ENCODE measurements around the gene ST3GAL3. TPM values are rescaled to one million over a fixed set of nuclear protein-coding genes. Genes with fewer than 3 reads are reported as not detected.

The ST3GAL3 gene
- total RNA-seq, 1 donor from 2014 or later, result 14.9 TPM

DNA sequence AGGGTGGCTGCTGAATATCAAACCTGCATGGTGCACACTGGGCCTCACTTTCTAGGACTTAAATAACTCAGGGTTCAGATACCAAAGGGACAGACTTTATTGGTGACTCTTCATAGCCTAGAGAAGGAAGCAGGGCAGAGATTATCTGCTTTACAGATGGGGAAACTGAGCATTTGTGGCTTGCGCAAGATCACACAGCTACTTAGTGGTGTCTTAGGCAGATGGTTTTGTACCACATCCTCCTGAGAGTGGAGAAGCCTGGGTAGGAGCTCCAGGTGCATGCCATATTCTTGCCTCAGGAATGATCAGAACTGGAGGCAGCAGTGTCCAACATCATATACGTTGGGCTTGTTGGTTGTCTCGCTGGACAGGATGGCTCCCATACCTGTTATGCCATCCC, 255.7 kb downstream of the ST3GAL3 start:
- no peak overlapping the region for H3K4me3 Mint-ChIP-seq (ENCODE audit: unreplicated experiment)
- TF ChIP-seq, protein P1, sequence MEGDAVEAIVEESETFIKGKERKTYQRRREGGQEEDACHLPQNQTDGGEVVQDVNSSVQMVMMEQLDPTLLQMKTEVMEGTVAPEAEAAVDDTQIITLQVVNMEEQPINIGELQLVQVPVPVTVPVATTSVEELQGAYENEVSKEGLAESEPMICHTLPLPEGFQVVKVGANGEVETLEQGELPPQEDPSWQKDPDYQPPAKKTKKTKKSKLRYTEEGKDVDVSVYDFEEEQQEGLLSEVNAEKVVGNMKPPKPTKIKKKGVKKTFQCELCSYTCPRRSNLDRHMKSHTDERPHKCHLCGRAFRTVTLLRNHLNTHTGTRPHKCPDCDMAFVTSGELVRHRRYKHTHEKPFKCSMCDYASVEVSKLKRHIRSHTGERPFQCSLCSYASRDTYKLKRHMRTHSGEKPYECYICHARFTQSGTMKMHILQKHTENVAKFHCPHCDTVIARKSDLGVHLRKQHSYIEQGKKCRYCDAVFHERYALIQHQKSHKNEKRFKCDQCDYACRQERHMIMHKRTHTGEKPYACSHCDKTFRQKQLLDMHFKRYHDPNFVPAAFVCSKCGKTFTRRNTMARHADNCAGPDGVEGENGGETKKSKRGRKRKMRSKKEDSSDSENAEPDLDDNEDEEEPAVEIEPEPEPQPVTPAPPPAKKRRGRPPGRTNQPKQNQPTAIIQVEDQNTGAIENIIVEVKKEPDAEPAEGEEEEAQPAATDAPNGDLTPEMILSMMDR (IDR thresholded peaks at IDR 0.05; ENCODE audit: unreplicated experiment), result no peak

DNA sequence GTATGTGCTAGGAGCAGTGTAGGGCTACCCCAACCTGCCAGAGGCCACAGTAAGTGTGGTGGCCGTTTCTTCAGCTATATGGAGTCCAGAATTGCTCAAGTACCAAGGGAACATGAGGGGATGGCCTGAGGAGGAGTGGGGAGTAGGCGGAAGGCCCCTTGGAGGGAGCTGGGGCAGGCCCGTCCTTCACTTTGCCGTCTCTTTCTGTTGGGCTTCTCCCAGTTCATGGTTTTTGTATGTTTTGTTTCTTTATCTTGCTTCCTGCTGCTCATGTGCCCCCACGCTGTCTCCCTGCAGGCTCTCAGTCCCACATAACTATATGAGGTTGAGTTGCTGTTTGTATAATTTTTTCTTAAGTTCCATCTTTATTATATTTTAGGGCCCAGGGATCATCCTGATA, 256.6 kb downstream of the ST3GAL3 start:
- H3K27ac Mint-ChIP-seq (ENCODE audit: unreplicated experiment), result no peak overlapping the region
- peaks cover 31% of the 10 kb centered on the region for H3K36me3 Mint-ChIP-seq (ENCODE audit: low read depth, unreplicated experiment)
- no peak for DNase-seq (ENCODE audit: low spot score)
- H3K4me3 Mint-ChIP-seq (ENCODE audit: unreplicated experiment), result no peak overlapping the region
- TF ChIP-seq, protein P1 (IDR thresholded peaks at IDR 0.05; ENCODE audit: unreplicated experiment), result no peak
- no peaks in the 10 kb centered on the region for H3K9me3 Mint-ChIP-seq (ENCODE audit: unreplicated experiment)
- peaks cover 7% of the 10 kb centered on the region for H3K27me3 Mint-ChIP-seq (ENCODE audit: unreplicated experiment)
- no peaks in the 10 kb centered on the region for H3K4me1 Mint-ChIP-seq (ENCODE audit: unreplicated experiment)

More for the DNA sequence above, 255.7 kb downstream of the ST3GAL3 start:
- no peaks in the 10 kb centered on the region for H3K9me3 Mint-ChIP-seq (ENCODE audit: unreplicated experiment)
- H3K36me3 Mint-ChIP-seq (ENCODE audit: low read depth, unreplicated experiment), result peaks cover 37% of the 10 kb centered on the region
- no peak overlapping the region for H3K27ac Mint-ChIP-seq (ENCODE audit: unreplicated experiment)
- no peak for DNase-seq (ENCODE audit: low spot score)
- H3K27me3 Mint-ChIP-seq (ENCODE audit: unreplicated experiment), result peaks cover 2% of the 10 kb centered on the region
- H3K4me1 Mint-ChIP-seq (ENCODE audit: unreplicated experiment), result no peaks in the 10 kb centered on the region

GRCh38 chr1:43965316-43965715, 258.0 kb downstream of the ST3GAL3 start:
- H3K36me3 Mint-ChIP-seq (ENCODE audit: low read depth, unreplicated experiment), result peaks cover 24% of the 10 kb centered on the region
- no peak overlapping the region for H3K27ac Mint-ChIP-seq (ENCODE audit: unreplicated experiment)

DNA sequence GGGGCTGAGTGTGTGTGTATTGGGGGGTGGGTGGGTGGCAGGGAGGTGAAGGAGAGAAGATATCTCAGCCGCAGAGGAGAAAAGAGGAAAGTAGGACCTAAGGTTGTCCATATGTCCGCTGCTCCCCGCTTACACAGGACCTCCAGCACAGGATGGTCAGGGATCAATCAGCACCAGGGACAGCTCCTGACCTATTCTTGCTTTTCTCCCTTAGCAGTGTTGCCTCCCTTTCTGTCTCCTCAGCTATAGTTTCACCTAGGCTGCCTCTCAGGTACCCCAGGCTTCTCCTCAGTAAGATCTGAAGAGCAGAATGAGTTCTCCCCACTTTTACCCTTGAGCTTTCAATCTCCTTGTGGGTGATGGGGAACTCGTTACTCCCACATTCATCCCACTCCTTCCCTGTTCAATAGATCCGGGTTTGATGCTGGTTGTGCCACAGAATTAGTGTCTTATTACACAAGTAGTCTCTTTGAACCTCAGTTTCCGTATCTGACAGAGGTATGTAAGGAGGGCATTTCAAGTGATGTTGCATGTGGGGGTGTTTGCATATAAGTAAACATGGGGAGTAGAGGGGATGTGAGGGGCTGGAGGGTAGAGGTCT, 261.1 kb downstream of the ST3GAL3 start:
- H3K36me3 Mint-ChIP-seq (ENCODE audit: low read depth, unreplicated experiment), result peaks cover 11% of the 10 kb centered on the region
- H3K4me3 Mint-ChIP-seq (ENCODE audit: unreplicated experiment), result peak overlapping the region; percentile 79
- H3K27ac Mint-ChIP-seq (ENCODE audit: unreplicated experiment), result no peak overlapping the region
- no peaks in the 10 kb centered on the region for H3K9me3 Mint-ChIP-seq (ENCODE audit: unreplicated experiment)
- peaks cover 10% of the 10 kb centered on the region for H3K4me1 Mint-ChIP-seq (ENCODE audit: unreplicated experiment)
- peak; percentile 65 for DNase-seq (ENCODE audit: low spot score)
- TF ChIP-seq, protein P1 (IDR thresholded peaks at IDR 0.05; ENCODE audit: unreplicated experiment), result no peak
- peaks cover 5% of the 10 kb centered on the region for H3K27me3 Mint-ChIP-seq (ENCODE audit: unreplicated experiment)

More at GRCh38 chr1:43965316-43965715, 258.0 kb downstream of the ST3GAL3 start:
- no peak for DNase-seq (ENCODE audit: low spot score)
- Mint-ChIP-seq H3K9me3 (ENCODE audit: unreplicated experiment) (no peaks in the 10 kb centered on the region), H3K4me3 (ENCODE audit: unreplicated experiment) (no peak overlapping the region), H3K4me1 (ENCODE audit: unreplicated experiment) (peaks cover 5% of the 10 kb centered on the region), H3K27me3 (ENCODE audit: unreplicated experiment) (peaks cover 7% of the 10 kb centered on the region)
- TF ChIP-seq, protein P1 (IDR thresholded peaks at IDR 0.05; ENCODE audit: unreplicated experiment), result no peak

DNA sequence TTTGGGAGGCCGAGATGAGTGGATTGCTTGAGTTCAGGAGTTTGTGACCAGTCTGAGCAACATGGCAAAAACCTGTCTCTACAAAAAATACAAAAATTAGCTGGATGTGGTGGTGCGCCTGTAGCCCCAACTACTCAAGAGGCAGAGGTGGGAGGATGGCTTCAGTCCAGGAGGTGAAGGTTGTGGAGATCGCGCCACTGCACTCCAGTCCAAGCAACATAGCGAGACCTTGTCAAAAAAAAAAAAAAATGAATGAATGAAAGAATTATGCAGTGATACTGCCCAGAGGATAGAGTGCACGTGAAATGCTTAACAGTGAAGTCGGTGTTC, 262.0 kb downstream of the ST3GAL3 start:
- Mint-ChIP-seq H3K4me3 (ENCODE audit: unreplicated experiment) (peak overlapping the region; percentile 96), H3K9me3 (ENCODE audit: unreplicated experiment) (no peaks in the 10 kb centered on the region), H3K27me3 (ENCODE audit: unreplicated experiment) (peaks cover 9% of the 10 kb centered on the region), H3K36me3 (ENCODE audit: low read depth, unreplicated experiment) (peaks cover 16% of the 10 kb centered on the region), H3K4me1 (ENCODE audit: unreplicated experiment) (peaks cover 19% of the 10 kb centered on the region), H3K27ac (ENCODE audit: unreplicated experiment) (peak overlapping the region; percentile 19)
- DNase-seq (ENCODE audit: low spot score), result no peak
- TF ChIP-seq, protein P1 (IDR thresholded peaks at IDR 0.05; ENCODE audit: unreplicated experiment), result no peak

Measured in endothelial cell (in vitro differentiated cells).